B cell (primary cell): ENCODE results near the gene EPHB3. TPM values are rescaled to one million over a fixed set of nuclear protein-coding genes. Genes with fewer than 3 reads are reported as not detected.

Source experiments
- ATAC-seq: fragments of 200-7000 bp; cut with Tn5 transposase; one replicate; pipeline ENCODE4 v1.10.0; 2021; ENCODE audit warnings: low read depth, mild to moderate bottlenecking, moderate number of reproducible peaks, moderate library complexity
- CTCF ChIA-PET: fragments of 350-600 bp; sonication (Branson Sonifier 250); formaldehyde crosslinking; loops from one replicate; lab custom pipeline; 2021; ENCODE audit warnings: antibody characterized with exemption, inconsistent platforms; lab: Charles Lee
- POLR2A ChIA-PET: fragments of 350-600 bp; sonication (Branson Sonifier 250); formaldehyde crosslinking; loops from one replicate; lab custom pipeline; 2021; ENCODE audit warnings: antibody characterized with exemption; lab: Charles Lee
- DNase-seq: peaks from one replicate; pipeline ENCODE4 v3.0.0; 2013
- H2AFZ ChIP-seq: 2 replicates; pipeline ENCODE4 v1.6.1; 2012; ENCODE audit warnings: mild to moderate bottlenecking, low read depth, low read length; ENCODE audit not compliant: insufficient read depth, poor library complexity, severe bottlenecking
- H3K27ac ChIP-seq, 2 donors: 1 replicate in 1 of 2; 2 replicates in 1 of 2; pipeline ENCODE4 v1.5.1; 2012 to 2013; ENCODE audit warnings: low read length in 2 of 2, mild to moderate bottlenecking in 2 of 2, moderate library complexity in 1 of 2
- H3K27me3 ChIP-seq, 4 experiments: fragments of 200-600 bp in 1 of 4; sonication (generic) in 1 of 4; replicated peaks in 1 of 4; 1 replicate in 2 of 4; 2 replicates in 2 of 4; pipeline versions ENCODE4 v1.6.1 to v1.7.0; 2013 to 2016; ENCODE audit warnings: low read length in 3 of 4, mild to moderate bottlenecking in 2 of 4, mixed read lengths in 1 of 4, moderate library complexity in 1 of 4; ENCODE audit not compliant: insufficient read depth in 4 of 4, control insufficient read depth in 3 of 4; ENCODE audit errors: control extremely low read depth in 1 of 4
- H3K36me3 ChIP-seq, 2 experiments: replicated peaks in 1 of 2; 1 replicate in 1 of 2; 2 replicates in 1 of 2; pipeline versions ENCODE4 v1.6.1 to v1.7.1; 2013; ENCODE audit warnings: low read length in 1 of 2; ENCODE audit not compliant: insufficient read depth in 2 of 2, control insufficient read depth in 1 of 2; ENCODE audit errors: control extremely low read depth in 1 of 2, extremely low read depth in 1 of 2
- H3K4me1 ChIP-seq, 2 donors: fragments of 200-600 bp in 1 of 2; sonication (generic) in 1 of 2; 1 replicate in 1 of 2; 2 replicates in 1 of 2; pipeline versions ENCODE4 v1.5.1 to v1.6.1; 2013 to 2017; ENCODE audit warnings: low read length in 2 of 2; ENCODE audit not compliant: control insufficient read depth in 2 of 2, insufficient read depth in 2 of 2
- H3K4me2 ChIP-seq: replicated peaks from 2 replicates; pipeline ENCODE3; 2012; ENCODE audit warnings: mild to moderate bottlenecking, low read depth, low read length; ENCODE audit not compliant: poor library complexity, severe bottlenecking
- H3K4me3 ChIP-seq, 5 experiments: fragments of 200-600 bp in 1 of 5; sonication (generic) in 1 of 5; 1 replicate in 3 of 5; 2 replicates in 2 of 5; pipeline versions ENCODE4 v1.5.1 to v1.7.0; 2011 to 2016; ENCODE audit warnings: low read length in 4 of 5, mild to moderate bottlenecking in 4 of 5, low read depth in 2 of 5, control low read depth in 1 of 5, moderate library complexity in 1 of 5; ENCODE audit not compliant: insufficient read depth in 1 of 5; ENCODE audit errors: control extremely low read depth in 1 of 5, extremely low read depth in 1 of 5
- H3K79me2 ChIP-seq: fragments of 200-600 bp; sonication (generic); one replicate; pipeline ENCODE4 v1.6.0; 2016; ENCODE audit warnings: low read length; ENCODE audit not compliant: control insufficient read depth, insufficient read depth
- H3K9ac ChIP-seq: fragments of 200-600 bp; sonication (generic); 2 replicates; pipeline ENCODE4 v1.6.1; 2017; ENCODE audit warnings: mild to moderate bottlenecking, low read length, moderate library complexity
- H3K9me3 ChIP-seq, 3 donors: one replicate each; pipeline versions ENCODE4 v1.6.1 to v1.7.1; 2013; ENCODE audit warnings: low read length in 2 of 3; ENCODE audit not compliant: control insufficient read depth in 2 of 3, insufficient read depth in 1 of 3; ENCODE audit errors: control extremely low read depth in 1 of 3
- H4K20me1 ChIP-seq: 2 replicates; pipeline ENCODE4 v1.6.0; 2012; ENCODE audit warnings: mild to moderate bottlenecking, low read length; ENCODE audit not compliant: insufficient read depth, control insufficient read depth, poor library complexity, severe bottlenecking
- H3K27ac Mint-ChIP-seq: one replicate; pipeline ENCODE4 v1.8.0; 2021; ENCODE audit warnings: mixed read lengths
- H3K27me3 Mint-ChIP-seq: one replicate; pipeline ENCODE4 v1.8.0; 2021; ENCODE audit warnings: mixed read lengths
- H3K4me1 Mint-ChIP-seq: one replicate; pipeline ENCODE4 v1.8.0; 2021; ENCODE audit warnings: mixed read lengths
- H3K4me3 Mint-ChIP-seq: one replicate; pipeline ENCODE4 v1.8.0; 2021; ENCODE audit warnings: mixed read lengths
- H3K9me3 Mint-ChIP-seq: one replicate; pipeline ENCODE4 v1.8.0; 2022; ENCODE audit warnings: mixed read lengths; ENCODE audit not compliant: insufficient read depth
- CTCF ChIP-seq: fragments of 200-600 bp; IDR thresholded peaks from one replicate; pipeline ENCODE4 v1.8.0; 2022; ENCODE audit warnings: antibody characterized with exemption, mild to moderate bottlenecking
- EZH2 ChIP-seq: IDR thresholded peaks from 2 replicates; pipeline ENCODE4 v1.6.1; 2012; ENCODE audit warnings: borderline replicate concordance, low read depth, mild to moderate bottlenecking, moderate library complexity, low read length; ENCODE audit not compliant: insufficient read depth, poor library complexity, severe bottlenecking
- WGBS: methylation state at CpG from one replicate; pipeline ENCODE4 v1.1.5; 2013; ENCODE audit warnings: missing lambda C conversion rate; ENCODE audit not compliant: insufficient coverage; 5-methylcytosine and 5-hydroxymethylcytosine counted together
- intact Hi-C: fragments of 100-400 bp; cut with micrococcal nuclease; formaldehyde crosslinking; loops from one replicate; pipeline ENCODE4 v1.10.0; 2022
- polyA plus RNA-seq: library from polyadenylated mRNA; depleted of rRNA; stranded (reverse); fragments of >200 nt; gene quantifications from 2 replicates; pipeline ENCODE4 v1.2.3, GENCODE V29; 2012
- total RNA-seq, 2 donors: library from RNA; stranded (reverse); fragments of 120-200 nt in 1 of 2; gene quantifications; 1 replicate in 1 of 2; 2 replicates in 1 of 2; pipeline versions ENCODE4 v1.2.3 to v1.2.4, GENCODE V29; 2013 to 2022

EPHB3 gene
- total and polyA plus RNA-seq, 2 donors (not counting 1 experiment from before 2014, with no cell fraction given): 0.06 to 0.07 TPM

- Mint-ChIP-seq H3K4me3 (no peak overlapping the region), H3K27ac (no peak overlapping the region), H3K4me1 (peaks cover 15% of the 10 kb centered on the region), H3K9me3 (no peaks in the 10 kb centered on the region), H3K27me3 (peaks cover 27% of the 10 kb centered on the region)
- TF ChIP-seq CTCF: no peak
- TF ChIP-seq EZH2: no peak
- no peaks in the 10 kb centered on the region for H3K36me3 ChIP-seq
- H3K4me3 ChIP-seq: no peak overlapping the region
- ATAC-seq: no peak
- no peak overlapping the region for H2AFZ ChIP-seq
- intact Hi-C loops: no loop called here
- H3K9me3 ChIP-seq: no peaks in the 10 kb centered on the region
- H3K79me2 ChIP-seq: no peaks in the 10 kb centered on the region
- POLR2A ChIA-PET: interaction anchor here (0.6 kb wide), 1 partner anchor 16 kb away, joined by 3 read pairs; no protein-coding TSS in a partner anchor
- H3K27ac ChIP-seq: no peak overlapping the region
- H3K4me1 ChIP-seq: peaks cover 14% of the 10 kb centered on the region in 2 donors
- no peak overlapping the region for H3K4me2 ChIP-seq
- H3K9ac ChIP-seq: no peak overlapping the region
- H3K27me3 ChIP-seq: peaks cover 0 to 27% (median 15%) of the 10 kb centered on the region in 4 experiments
- 91% methylated on average over 20 of the region's 20 CpGs for WGBS
- DNase-seq: no peak
- CTCF ChIA-PET: no interaction called here
- no peaks in the 10 kb centered on the region for H4K20me1 ChIP-seq
Observed at GRCh38 chr3:184597829-184598573, 36.4 kb downstream of the EPHB3 start.

DNA sequence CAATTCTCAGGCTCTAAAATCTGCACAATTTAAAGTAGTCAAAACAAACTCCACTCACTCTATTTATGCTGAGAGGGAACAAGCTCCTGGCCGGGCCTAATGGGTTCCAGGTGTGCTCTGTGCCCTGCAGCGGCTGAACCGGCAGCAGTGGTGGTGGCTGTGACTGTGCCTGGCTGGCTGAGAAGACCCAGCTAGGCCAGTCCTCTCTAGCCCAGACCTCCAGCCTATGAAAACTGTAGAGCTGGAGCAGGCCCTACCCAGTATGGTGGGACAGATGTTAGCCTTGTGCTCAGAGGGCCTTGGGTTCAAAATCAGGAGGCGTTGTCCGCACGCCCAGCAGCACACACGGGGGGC is 37.0 kb downstream of the EPHB3 start:
- H3K9me3 Mint-ChIP-seq: no peaks in the 10 kb centered on the region
- no peak for ATAC-seq

More for the DNA sequence above, 37.0 kb downstream of the EPHB3 start:
- Histone ChIP-seq H3K27me3 (peaks cover 0 to 33% (median 21%) of the 10 kb centered on the region in 4 experiments), H3K4me2 (no peak overlapping the region), H3K9ac (no peak overlapping the region), H3K36me3 (no peaks in the 10 kb centered on the region), H3K27ac (no peak overlapping the region), H4K20me1 (no peaks in the 10 kb centered on the region), H2AFZ (no peak overlapping the region), H3K9me3 (no peaks in the 10 kb centered on the region), H3K4me3 (no peak overlapping the region), H3K4me1 (peaks cover 14 to 19% of the 10 kb centered on the region in 2 donors), H3K79me2 (no peaks in the 10 kb centered on the region)
- H3K27ac Mint-ChIP-seq: no peak overlapping the region
- TF ChIP-seq EZH2 (no peak), CTCF (no peak)
- no peak for DNase-seq
- POLR2A ChIA-PET: no interaction called here
- intact Hi-C loops: no loop called here
- no peak overlapping the region for H3K4me3 Mint-ChIP-seq
- H3K4me1 Mint-ChIP-seq: peaks cover 20% of the 10 kb centered on the region
- peaks cover 33% of the 10 kb centered on the region for H3K27me3 Mint-ChIP-seq
- 97% methylated on average over 7 of the region's 7 CpGs for WGBS
- CTCF ChIA-PET: no interaction called here
